GM21423 (cell line): ENCODE data around the gene NCOA3.

Experiments
- ATAC-seq: cut with Tn5 transposase; IDR thresholded peaks from one replicate; pipeline ENCODE4 v1.9.1; 2021; ENCODE audit warnings: mild to moderate bottlenecking, moderate library complexity; ENCODE audit not compliant: unreplicated experiment

The NCOA3 gene

GRCh38 chr20:47696856-47697255 is 195.2 kb downstream of the NCOA3 start:
- no peak for ATAC-seq

GRCh38 chr20:47698142-47698541 is 196.5 kb downstream of the NCOA3 start:
- no peak for ATAC-seq

- ATAC-seq: no peak
Observed at GRCh38 chr20:47699818-47700217, 198.1 kb downstream of the NCOA3 start.

- no peak for ATAC-seq
Observed at GRCh38 chr20:47700327-47700726, 198.6 kb downstream of the NCOA3 start.

DNA sequence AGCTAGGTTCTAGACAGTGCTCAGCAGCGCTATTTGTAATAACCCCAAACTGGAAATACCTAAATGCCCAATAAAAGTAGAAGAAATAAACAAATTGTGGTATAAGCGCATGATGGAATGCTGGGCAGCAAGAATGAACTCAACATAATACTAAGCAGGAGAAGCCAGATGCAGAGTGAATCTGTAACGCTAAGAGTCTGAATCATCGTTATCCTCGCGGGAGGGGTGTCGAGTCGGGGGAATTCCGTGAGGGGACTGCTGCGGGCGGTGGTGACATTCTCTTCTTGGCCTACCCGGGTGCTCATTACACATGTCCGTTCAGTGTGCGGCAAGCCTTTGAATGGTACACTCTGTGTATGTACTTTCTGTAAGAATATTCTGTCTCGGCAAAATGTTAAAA is 199.9 kb downstream of the NCOA3 start:
- ATAC-seq: no peak

DNA sequence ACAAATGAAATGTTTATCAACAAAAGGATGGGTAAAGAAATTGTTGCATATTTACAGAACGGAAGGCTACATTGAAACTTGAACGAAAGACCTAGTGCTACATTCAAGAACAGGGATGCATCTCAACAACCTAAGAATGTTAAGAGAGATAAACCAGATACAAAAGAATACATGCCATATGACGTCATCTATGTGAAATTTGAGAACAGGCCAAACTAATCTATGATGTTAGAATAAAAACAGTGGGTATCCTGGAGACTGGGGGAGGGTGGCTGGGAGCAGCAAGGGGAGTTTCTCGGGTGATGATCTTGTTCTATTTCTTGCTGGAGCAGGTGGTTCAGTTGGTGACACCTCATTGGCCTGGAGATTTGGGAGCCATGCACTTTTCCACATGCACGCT is 202.1 kb downstream of the NCOA3 start:
- no peak for ATAC-seq

- no peak for ATAC-seq
Observed at GRCh38 chr20:47704746-47705496, 203.2 kb downstream of the NCOA3 start.

DNA sequence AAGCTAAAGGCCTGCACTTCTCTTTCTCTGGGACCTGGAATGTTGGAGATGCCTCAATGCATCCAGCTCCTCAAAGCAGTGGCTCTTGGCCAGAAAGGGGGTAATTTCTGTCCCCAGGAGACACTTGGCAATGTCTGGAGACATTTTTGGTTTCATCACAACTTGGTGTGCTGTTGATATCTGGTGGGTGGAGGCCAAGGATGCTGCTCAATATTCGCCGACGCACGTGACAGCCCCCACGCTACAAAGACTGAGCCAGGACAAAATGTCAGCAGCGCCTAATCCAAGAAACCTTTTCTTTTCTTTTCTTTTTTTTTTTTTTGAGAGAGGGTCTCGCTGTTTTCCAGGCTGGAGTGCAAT is 203.8 kb downstream of the NCOA3 start:
- ATAC-seq: no peak

GRCh38 chr20:47706345-47706744 is 204.7 kb downstream of the NCOA3 start:
- no peak for ATAC-seq
